Stimulated activated CD8-positive, alpha-beta memory T cell treated with anti-CD3 and anti-CD28 coated beads, Interleukin-4, amount 100 ng/mL, for 4 hours (primary cell): Measurements from ENCODE around the gene DDX6.
A peak's percentile ranks its signal among the peaks of the same experiment; 100 is the strongest.
"Not testable (repeated sequence)": the region's sequence is repeated elsewhere in the genome, so short reads cannot be mapped to it uniquely, and the experiment has no call there.

ENCODE experiments used
- DNase-seq, 2 donors: peaks; one replicate each; pipeline ENCODE4 v3.0.0-alpha.2; 2020; ENCODE audit warnings: low read depth in 2 of 2, low spot score in 1 of 2

DDX6 gene

DNA sequence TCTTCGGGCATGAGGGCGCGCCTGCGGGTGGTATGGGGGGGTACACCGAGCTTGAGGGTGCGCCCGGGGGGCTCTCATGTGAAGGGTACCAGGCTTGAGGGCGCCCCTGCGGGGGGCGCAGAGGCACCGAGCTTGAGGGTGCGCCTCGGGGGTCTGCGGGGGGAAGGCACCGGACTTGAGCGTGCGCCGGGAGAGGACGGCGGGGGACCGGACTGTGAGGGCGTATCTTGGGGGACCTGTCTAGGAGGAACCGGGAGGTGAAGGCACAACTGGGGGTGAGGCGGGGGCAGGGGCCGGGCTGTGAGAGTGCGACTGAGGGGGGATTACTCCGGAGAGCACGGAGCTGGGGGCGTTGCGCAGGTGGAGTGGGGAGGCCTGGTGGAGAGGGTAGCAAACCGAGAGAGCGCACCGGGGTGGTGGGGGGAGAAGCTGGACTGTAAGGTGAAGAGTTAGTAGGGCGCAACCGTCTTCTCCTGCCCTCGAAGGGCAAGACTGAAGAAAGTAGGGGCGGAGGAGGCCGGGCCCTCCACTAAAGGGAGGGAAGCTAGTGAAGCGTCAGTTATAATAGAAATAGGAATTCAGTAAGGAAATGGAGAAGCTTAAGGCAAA is 1.1 kb upstream of the DDX6 start:
- DNase-seq = peak in 1 of 2 donors; percentile 30

DNA sequence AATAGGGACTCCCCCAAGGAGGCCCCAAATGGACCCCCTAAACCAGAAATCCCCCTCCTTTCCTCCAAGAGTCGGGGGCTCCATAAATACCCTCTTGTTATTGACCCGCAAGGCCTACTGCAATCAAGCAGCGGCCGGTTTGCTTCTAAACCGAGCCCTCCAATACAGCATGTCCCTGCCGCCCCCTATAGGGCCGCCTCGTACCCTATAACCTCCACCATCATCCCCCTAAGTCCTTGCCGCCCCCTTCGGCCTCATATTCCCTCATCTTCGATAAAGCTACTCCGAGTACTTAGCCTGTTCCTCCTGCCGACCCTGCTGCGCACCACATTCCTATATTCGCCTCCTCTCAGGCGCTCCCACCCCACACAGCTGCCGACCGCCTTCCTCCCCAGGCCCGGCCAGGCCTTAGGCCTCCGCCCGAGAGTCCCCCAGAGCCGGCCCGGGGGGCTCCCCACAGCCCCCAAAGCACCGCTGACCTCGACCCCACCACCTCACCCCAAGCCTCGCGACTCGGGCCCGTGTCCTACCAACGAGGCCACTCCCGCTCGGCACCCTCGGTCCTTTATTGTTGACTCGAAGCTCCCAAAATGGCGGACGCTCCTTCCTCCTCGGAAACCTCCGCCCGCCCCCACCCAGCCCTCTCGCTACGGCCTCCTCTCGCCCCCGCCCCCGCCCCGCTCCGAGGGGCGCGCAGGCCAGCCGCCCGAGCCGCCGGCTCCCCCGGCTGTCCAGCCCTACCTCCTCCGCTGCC is 430 bp downstream of the DDX6 start:
- peak; percentile 24 to 25 for DNase-seq

DNA sequence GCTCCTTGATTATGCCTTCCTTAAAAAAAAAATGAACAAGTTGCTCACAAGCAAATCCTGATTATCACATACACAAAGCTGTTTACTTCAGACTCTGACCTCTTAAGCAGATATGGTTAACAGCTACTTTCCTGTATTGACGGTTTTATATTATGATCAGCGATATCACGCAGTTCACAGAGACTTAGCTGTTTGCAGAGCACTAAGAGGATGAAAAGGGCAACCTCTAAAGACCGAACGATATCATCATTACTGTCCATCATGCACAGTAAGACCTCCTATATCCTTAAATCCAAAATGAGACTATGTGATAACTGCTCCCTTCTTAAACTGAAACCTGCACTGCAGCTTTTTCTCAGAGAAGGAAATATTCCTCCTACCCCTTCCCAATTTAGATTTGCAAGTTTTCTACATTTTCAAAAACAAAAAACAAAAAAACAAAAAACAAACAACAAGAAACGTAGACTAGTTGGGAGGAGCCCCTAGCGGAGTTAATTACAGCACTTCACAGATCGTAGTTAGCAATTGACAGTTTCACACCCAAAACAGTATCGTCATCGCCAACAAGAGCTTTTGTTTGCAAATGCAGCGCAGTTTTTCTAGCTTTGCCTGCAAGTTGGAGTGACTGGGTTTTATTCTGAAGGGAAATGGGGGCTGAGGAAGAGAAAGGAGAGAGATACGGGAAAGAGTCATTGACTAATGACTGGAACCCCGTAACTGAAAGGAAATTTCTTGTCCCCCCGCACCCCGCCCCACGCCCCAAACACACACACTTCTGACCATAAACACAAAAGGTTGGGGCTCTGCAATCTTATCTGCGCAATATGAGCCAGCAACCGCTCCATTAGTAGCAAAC is 1.2 kb downstream of the DDX6 start:
- peak in 1 of 2 donors; percentile 8 for DNase-seq

DNA sequence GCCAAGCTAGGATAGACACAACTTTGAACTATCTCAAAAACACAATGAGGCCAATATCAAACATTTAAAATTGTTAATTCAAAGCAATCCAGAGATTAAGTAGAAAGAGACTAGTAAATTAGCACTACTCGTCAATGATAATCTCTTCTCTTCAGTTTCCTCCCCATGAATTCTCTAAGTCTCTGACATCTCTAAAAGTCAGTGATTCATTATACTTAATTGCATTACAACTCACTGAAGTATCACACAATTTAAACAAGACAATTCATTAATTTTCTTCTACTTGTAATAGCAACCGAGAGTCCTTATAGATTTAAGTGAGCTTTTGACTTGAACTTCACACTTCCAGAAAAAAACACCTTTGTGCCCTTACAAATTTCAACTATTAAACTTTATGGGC is 4.3 kb downstream of the DDX6 start:
- no peak for DNase-seq

DNA sequence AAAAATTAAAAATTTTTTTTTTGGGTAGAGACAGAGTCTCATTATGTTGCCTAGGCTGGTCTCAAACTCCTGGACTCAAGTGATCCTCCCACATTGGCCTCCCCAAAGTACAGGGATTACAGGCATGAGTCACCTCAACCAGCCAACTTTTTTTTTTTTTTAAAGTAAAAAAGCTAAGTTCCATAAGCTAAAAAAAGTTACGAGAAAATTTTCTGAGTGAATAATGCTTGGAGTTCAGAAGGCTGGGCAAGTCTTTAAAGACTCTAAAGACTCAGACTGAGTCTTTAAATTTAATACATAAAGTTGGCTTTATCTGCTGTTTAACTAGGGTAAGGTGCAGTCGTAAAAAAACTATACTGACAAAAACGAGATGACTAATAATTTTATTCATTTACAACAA is 5.6 kb downstream of the DDX6 start:
- no peak for DNase-seq

DNA sequence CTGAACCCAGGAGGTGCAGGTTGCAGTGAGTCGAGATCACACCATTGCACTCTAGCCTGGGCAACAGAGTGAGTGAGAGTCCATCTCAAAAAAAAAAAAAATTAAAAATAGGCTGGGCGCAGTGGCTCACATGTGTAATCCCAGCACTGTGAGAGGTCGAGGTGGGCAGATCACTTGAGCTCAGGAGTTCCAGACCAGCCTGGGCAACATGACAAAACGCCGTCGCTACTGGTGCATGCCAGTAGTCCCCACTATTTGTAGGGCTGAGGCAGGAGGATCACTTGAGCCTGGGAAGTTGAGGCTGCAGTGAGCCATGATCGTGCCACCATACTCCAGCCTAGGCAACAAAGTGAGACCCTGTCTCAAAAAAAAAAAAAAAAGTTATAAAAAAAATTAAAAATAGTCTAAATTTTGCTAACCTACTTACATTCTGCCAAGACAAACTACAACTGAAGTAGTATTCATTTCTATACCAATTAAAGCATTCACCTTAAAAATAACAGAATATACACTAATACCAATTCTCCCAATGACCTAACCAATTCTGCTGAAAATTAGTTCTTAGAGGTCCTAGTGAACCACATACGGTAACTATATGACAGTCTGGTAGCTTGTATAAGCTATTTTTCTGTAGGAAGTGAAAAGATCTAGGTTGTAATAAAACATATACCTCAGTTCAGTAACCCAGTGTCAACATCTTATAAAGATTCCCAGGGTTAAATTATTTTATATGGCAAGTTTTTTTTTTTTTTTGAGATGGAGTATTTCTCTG is 7.1 kb downstream of the DDX6 start:
- DNase-seq = no peak

DNA sequence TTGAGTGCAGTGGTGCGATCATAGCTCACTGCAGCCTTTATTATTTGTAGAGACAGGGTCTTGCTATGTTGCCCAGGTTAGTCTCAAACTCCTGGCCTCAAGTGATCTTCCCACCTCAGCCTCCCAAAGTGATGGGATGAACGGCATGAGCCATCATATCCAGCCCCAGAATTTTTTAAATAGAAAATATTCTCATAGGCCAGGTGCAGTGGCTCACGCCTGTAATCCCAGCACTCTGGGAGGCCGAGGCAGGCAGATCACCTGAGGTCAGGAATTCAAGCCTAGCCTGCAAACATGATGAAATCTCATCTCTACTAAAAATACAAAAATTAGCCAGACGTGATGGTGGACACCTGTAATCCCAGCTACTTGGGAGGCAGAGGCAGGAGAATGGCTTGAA is 7.6 kb downstream of the DDX6 start:
- not testable (repeated sequence) for DNase-seq

DNA sequence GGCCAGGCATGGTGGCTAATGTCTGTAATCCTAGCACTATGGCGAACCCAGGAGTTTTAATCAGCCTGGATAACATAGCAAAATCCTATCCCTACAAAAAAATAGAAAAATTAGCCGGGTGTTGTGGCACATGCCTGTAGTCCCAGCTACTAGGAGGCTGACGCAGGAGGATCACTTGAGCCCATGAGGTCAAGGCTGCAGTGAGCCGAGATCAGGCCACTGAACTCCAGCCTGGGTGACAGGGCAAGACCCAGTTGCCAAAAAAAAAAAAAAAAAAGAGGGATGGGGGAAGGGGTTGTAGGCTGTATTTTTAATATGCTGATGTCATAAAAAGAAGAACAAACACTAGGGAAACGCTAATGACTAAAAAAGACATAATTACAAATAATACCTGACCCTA is 12.1 kb downstream of the DDX6 start:
- DNase-seq = no peak

DNA sequence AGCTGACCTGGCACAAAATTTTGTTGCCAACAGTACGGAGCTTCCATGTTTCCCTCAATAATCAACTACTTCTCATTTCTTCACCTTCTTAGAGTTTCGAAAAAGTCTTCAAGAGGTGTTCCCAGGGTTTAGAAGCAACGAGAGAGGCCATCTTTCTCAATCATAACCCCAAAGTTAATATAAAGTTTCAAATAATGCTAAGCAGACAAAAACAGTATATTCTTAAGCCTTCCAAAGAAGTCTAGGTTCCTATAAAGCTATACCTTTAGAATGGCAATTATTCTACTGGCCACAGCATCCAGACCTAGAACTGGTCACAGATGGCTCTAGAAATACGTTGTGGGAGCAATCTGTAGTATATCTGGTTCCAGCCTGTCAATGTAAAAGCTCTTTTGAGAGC is 16.9 kb downstream of the DDX6 start:
- DNase-seq = no peak

DNA sequence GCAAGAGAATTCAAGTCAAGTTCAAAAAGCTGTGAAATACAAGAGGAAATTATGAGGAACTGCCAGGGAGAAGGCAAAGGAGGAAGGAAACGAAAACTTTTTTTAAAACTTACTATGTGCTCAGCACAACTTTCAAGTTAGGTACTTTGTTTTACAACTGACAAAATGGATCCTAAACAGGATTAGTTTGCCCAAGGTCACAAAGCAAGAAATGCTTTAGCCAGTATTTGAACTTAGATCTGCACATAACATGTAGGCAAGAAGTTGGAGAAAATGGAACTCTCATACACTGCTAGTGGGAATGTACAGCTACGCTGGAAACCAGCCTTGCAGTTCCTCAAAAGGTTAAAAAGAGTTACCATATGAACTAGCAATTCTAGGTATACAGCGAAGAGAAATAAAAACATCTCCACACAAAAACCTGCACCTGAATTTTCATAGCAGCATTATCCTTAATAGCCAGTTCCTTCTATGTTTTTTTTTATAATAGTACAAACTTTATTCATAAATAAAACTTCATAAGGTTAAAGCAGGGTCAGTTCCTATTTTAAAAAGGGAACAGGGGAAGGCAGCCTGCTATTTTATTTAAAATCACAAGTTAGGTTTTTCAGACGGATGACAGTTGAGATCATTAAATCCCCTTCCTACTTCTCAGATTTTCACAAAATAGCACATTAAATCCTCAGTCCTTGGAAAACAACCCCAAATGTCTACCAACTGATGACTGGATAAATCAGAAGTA is 19.2 kb downstream of the DDX6 start:
- no peak for DNase-seq

DNA sequence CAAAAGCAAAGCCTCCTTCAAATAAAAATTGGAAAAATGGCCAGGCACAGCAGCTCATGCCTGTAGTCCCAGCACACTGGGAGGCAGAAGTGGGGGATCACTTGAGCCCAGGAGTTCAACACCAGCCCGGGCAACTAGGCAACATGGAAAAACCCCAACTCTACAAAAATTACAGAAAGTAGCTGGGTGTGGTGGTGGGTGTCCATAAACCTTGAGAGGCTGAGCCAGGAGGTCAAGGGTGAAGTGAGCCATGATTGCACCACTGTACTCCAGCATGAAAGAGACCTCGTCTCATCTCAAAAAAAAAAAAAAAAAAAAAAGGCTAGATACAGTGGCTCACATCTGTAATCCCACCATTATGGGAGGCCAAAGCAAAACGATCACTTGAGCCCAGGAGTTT is 22.3 kb downstream of the DDX6 start:
- DNase-seq = no peak

DNA sequence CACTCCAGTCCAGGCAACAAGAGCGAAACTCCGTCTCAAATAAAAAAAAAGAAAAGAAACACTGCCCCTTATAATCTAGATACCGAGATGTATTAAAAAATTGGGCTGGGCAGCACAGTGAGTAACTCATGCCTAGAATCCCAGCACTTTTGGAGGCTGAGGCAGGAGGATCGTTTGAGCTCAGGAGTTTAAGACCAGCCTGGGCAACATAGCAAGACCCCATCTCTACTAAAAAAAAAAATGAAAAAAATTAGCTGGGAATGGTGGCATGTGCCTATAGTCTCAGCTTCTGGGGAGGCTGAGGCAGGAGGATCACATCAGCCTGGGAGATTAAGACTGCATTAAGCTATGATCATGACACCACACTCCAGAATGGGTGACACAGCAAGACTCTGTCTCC is 24.9 kb downstream of the DDX6 start:
- DNase-seq = no peak

DNA sequence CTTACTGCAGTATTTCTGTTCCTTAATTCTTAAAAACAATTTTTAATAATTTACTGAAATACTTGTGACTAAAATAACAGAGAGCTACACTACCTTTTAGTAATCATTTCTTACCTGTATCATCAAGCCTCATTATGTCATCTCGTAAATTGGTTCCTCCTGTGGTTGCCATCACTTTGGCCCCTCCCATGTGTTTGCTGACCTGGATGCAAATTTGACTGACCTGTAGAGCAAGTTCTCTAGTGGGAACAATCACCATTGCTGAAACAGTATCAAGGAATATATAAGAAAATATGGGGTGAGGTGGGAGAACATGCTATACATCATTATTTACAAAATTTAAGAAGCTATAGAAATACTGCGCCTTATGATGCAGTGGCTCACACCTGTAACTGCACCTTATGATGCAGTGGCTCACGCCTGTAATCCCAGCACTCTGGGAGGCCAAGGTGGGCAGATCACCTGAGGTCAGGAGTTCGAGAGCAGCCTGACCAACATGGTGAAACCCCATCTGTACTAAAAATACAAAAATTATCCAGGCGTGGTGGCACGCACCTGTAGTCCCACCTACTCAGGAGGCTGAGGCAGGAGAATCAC is 25.8 kb downstream of the DDX6 start:
- not testable (repeated sequence) for DNase-seq

DNA sequence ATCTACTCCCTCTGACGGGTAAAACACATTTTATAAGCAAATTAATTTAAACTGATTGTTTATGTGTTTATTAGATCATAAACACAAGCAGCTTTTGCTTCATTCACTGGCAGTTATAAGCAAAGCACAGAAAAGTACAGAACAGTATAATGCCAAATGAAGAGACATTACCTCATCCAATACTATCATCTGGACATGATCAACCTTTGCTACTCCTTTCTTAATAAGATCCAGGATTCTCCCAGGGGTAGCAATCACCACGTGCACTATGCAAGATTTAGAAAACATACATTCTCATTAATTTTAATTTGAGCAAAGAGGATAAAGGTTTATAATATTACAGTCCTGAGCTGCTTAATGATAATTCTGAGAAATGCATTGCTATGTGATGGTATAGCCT is 27.9 kb downstream of the DDX6 start:
- no peak for DNase-seq

DNA sequence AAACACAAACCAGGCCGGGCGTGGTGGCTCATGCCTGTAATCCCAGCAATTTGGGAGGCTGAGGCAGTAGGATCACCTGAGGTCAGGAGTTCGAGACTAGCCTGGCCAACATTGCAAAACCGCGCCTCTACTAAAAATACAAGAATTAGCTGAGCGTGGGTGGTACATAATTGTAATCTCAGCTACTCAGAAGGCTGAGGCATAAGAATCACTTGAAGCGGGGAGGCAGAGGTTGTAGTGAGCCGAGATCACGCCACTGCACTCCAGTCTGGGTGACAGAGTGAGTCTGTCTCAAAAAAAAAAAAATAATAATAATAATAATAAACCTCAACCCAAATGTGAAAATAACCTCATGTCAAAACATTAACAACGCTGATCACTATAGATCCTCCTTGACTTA is 29.0 kb downstream of the DDX6 start:
- DNase-seq = not testable (repeated sequence)

DNA sequence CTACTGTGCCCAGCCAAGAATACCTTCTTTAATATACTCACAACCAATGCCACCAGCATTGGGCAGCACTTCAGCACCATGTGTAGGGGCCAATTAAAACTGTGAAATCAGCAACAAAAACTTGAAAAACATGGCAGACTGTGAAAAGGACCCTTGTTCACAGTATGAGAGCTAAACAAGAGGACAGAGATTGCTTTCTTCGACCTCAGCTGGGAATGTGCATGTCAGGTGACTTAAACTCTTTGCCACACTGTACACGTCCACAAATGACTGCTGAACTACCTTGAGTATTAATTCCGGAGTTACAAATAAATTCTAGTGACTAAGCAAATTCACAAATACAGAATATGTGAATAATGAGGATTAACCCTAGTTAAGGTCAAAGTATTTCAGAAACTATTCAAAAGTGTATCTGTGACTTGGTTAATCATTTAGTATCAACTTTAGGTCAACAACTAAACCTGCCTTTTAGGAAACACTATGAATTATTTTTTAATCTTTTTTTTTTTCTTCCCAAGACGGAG is 33.0 kb downstream of the DDX6 start:
- no peak for DNase-seq

DNA sequence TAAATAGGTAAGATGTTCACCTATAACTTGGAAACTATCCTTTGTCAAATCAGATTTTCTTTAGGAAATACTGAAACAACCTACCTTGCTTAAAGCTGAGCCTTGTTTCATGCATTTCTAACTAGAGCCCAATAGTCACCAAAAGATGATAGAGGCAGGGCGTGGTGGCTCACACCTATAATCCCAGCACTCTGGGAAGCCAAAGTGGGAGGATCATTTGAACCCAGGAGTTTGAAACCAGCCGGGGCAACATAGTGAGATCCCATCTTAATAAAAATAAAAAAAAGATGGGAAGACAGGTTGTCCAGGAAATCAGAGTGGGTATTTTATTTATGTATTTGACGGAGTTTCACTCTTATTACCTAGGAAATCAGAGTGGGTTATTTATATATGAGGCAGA is 38.3 kb downstream of the DDX6 start:
- DNase-seq = no peak

DNA sequence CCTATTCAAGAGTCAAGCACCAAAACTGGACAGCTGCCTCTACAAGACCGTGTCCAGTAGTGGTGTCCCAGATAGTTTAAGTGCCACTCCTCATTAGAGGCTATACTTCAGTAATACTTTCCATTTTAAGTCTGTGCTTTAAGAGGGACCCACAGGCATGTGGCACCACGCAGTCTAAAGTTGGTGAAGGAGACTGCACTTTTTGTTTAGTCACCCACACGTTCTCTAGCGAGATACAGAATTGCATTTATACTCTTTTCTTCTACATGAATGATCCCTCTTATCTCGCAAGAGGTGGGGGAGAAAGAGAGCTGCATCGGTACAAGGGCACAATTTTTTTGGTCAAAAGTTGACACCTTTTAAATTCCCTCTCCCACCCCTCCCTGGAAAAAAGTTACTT is 41.5 kb downstream of the DDX6 start:
- no peak for DNase-seq

DNA sequence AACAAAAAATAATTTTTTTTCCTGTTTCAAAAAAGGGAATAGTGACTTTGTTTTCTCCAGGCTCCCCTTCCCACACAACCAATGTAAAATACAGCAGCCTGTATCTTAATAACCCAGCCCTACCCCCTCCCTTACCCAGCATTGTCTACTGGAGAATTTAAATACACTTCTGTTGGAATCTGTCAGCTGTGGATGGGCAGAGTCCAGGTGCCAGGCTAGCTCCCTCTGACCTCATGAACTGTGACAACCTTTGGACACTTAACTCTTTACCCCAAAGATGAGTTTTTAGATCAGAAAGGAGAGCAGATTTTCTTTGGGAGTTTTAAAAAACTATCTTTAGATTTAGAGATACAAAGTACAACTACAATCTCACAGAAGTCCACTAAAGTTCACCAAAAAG is 42.9 kb downstream of the DDX6 start:
- no peak for DNase-seq

DNA sequence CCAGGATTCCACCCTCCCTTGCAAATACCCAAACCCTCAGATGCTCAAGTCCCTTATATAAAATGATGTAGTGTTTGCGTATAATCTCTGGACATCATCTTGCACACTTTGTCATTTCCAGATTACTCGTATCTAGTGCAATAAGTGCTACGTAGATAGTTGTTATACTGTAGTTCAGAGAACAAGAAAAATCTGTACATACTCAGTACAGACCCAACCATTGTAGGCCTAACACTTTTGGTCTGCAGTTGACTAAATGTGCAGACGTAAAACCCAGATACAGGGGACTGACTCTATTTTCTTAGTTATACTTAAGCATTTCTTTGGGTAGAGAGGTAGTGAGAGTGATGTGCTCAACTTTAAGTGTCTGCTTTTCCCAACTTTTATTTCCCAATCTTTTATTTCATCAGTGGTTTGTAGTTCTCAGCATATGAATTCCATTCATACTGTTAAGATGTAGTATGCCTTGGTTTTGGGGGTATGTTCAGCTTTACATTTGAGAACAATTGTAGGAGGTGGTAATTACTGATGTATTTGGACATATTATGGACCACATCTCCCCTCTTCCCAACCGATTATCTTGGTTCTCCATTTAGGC is 43.9 kb downstream of the DDX6 start:
- DNase-seq = no peak
